ENCODE measurements around the gene KRTAP10-7.

- TF ChIP-seq EZH2phosphoT487 (IDR thresholded peaks at IDR 0.05; ENCODE audit: borderline replicate concordance) (no peak), CTCF (conservative IDR thresholded peaks at IDR 0.05; ENCODE audit: low read length) (no peak)
Measured at GRCh38 chr21:44582055-44582454, 18.3 kb upstream of the KRTAP10-7 start.

Measured in Loucy (cell line).